Activated CD8-positive, alpha-beta T cell treated with anti-CD3 and anti-CD28 coated beads for 36 hours (primary cell): ENCODE measurements around the gene KY. TPM values are rescaled to one million over a fixed set of nuclear protein-coding genes. Genes with fewer than 3 reads are reported as not detected.

Experiments
- ATAC-seq: fragments of 200-7000 bp; cut with Tn5 transposase; one replicate; pipeline ENCODE4 v1.10.0; 2021; ENCODE audit warnings: mild to moderate bottlenecking, moderate library complexity
- CTCF ChIA-PET: fragments of 350-600 bp; sonication (Branson Sonifier 250); formaldehyde crosslinking; loops from one replicate; lab custom pipeline; 2021; ENCODE audit warnings: antibody characterized with exemption; lab: Charles Lee
- POLR2A ChIA-PET: fragments of 350-600 bp; sonication (Branson Sonifier 250); formaldehyde crosslinking; loops from one replicate; lab custom pipeline; 2021; ENCODE audit warnings: antibody characterized with exemption; lab: Charles Lee
- DNase-seq: peaks from one replicate; pipeline ENCODE4 v3.0.0-alpha.2; 2020
- H3K27ac Mint-ChIP-seq: one replicate; pipeline ENCODE4 v1.8.0; 2021; ENCODE audit warnings: mild to moderate bottlenecking, mixed read lengths
- H3K27me3 Mint-ChIP-seq: one replicate; pipeline ENCODE4 v1.8.0; 2021; ENCODE audit warnings: mixed read lengths
- H3K36me3 Mint-ChIP-seq: one replicate; pipeline ENCODE4 v1.8.0; 2021; ENCODE audit warnings: low read depth, mixed read lengths
- H3K4me1 Mint-ChIP-seq: one replicate; pipeline ENCODE4 v1.8.0; 2021; ENCODE audit warnings: low read depth, mixed read lengths
- H3K4me3 Mint-ChIP-seq: one replicate; pipeline ENCODE4 v1.8.0; 2021; ENCODE audit warnings: mild to moderate bottlenecking, moderate library complexity, mixed read lengths
- H3K9me3 Mint-ChIP-seq: one replicate; pipeline ENCODE4 v1.8.0; 2021; ENCODE audit warnings: mixed read lengths
- intact Hi-C: fragments of 100-400 bp; cut with micrococcal nuclease; formaldehyde crosslinking; loops from one replicate; pipeline ENCODE4 v1.10.0; 2022
- total RNA-seq, 2 experiments: library from RNA; stranded (reverse); gene quantifications; one replicate each; pipeline ENCODE4 v1.2.3, GENCODE V29; 2021
- TF ChIP-seq, protein P1 (sequence below): fragments of 200-600 bp; IDR thresholded peaks from one replicate; pipeline ENCODE4 v1.8.0; 2022; ENCODE audit warnings: antibody characterized with exemption, mild to moderate bottlenecking

The KY gene
- total RNA-seq, 2 experiments from 2014 or later, result not detected

DNA sequence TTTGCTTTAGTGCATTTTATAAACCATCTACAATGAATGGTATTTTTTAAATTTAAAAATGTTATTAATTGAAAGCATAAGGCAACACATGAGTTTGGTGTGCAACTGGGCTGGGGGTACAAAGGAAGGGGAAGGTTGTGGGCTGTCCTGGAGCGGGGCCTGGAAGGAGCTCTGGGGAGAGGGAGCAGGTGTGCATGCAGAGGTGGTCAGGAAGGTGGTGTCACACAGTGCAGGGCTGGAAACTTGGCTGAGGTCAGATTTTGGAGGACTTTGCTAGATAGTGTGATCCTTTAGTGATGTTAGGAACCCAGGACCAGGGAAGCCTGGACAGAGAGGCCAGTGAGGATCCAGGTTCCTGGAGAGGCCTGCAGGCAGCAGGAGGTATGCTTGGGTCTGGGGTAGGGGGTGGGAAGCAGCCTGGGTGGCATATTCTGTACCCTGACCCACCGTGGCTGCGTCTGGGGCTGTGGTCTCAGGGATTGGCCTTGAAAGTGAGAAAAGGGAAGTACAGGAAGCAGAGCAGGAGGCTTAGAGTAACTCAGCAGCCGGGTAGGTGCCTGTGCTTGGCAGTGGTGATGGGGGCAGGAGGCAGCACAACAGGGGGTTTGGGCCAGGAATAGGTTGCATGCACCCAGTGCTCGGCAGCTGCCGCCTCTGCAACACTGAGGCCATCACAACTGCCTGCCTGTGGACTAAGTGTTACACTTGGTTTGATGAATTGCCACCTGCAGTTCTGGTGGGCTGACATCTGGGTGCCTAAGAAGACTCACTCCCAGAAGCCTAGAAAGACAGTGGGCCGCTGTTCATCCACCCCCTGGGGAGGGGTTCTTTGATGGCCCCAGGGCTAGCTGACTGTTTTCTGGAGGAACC, 33.0 kb downstream of the KY start:
- H3K4me1 Mint-ChIP-seq, result no peaks in the 10 kb centered on the region
- ATAC-seq (no peak), DNase-seq (no peak)
- intact Hi-C loops, result no loop called here
- no peak overlapping the region for H3K4me3 Mint-ChIP-seq
- H3K36me3 Mint-ChIP-seq, result no peaks in the 10 kb centered on the region
- TF ChIP-seq, protein P1, sequence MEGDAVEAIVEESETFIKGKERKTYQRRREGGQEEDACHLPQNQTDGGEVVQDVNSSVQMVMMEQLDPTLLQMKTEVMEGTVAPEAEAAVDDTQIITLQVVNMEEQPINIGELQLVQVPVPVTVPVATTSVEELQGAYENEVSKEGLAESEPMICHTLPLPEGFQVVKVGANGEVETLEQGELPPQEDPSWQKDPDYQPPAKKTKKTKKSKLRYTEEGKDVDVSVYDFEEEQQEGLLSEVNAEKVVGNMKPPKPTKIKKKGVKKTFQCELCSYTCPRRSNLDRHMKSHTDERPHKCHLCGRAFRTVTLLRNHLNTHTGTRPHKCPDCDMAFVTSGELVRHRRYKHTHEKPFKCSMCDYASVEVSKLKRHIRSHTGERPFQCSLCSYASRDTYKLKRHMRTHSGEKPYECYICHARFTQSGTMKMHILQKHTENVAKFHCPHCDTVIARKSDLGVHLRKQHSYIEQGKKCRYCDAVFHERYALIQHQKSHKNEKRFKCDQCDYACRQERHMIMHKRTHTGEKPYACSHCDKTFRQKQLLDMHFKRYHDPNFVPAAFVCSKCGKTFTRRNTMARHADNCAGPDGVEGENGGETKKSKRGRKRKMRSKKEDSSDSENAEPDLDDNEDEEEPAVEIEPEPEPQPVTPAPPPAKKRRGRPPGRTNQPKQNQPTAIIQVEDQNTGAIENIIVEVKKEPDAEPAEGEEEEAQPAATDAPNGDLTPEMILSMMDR, result no peak
- no peaks in the 10 kb centered on the region for H3K27me3 Mint-ChIP-seq
- ChIA-PET CTCF (interaction anchor here (2.5 kb wide), 1 partner anchor 17 kb away, joined by 8 read pairs; no protein-coding TSS in a partner anchor), POLR2A (no interaction called here)
- H3K9me3 Mint-ChIP-seq, result no peaks in the 10 kb centered on the region
- H3K27ac Mint-ChIP-seq, result no peak overlapping the region

DNA sequence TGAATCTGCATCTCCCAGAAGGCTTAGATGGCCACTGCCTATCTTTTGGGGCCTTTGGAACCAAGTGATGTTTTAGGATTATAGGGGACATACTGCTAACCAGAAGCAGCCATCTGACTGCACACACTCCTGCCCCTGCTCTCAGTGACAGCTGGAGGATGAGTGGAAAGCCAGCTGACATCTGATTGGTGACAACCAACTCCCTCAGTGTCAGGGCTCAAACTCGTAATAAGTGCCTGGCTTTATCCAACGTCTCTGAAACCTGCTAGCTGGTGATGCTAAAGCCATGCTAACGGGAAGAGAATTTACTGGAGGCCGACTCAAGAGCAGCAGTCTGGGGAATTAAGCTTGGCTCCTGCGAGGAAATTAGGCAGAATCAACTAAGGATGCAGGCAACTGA, 35.1 kb downstream of the KY start:
- intact Hi-C loops, result no loop called here
- POLR2A ChIA-PET, result interaction anchor here (0.6 kb wide), 1 partner anchor 41 kb away, joined by 3 read pairs; no protein-coding TSS in a partner anchor
- H3K36me3 Mint-ChIP-seq, result no peaks in the 10 kb centered on the region
- DNase-seq (no peak), ATAC-seq (no peak)
- no peak overlapping the region for H3K27ac Mint-ChIP-seq
- H3K4me3 Mint-ChIP-seq, result no peak overlapping the region
- H3K9me3 Mint-ChIP-seq, result no peaks in the 10 kb centered on the region
- CTCF ChIA-PET, result interaction anchor here (0.8 to 2.9 kb wide), 4 partner anchors 11 to 1427 kb away, joined by 3 to 14 read pairs (median 4); no protein-coding TSS in a partner anchor
- no peaks in the 10 kb centered on the region for H3K4me1 Mint-ChIP-seq
- no peaks in the 10 kb centered on the region for H3K27me3 Mint-ChIP-seq
- TF ChIP-seq, protein P1, result no peak

DNA sequence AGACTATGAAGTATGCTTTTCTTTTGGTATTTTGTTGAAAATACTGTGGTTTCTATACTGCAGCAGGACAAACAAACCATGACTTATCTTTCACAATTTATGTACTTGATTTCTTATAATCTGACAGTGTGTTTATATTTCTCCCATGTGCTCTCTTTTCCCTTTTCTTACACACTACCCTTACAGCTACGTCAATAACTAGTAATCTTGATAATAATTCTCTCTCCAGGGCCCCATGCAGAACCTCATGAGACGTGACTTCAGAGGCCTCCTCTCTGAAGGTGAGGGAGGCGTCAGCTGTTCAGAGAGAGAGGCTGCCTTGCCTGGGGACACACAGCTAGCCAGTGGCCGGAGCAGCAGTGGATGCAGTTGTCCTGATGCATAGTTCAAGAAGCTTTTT, 35.9 kb downstream of the KY start:
- POLR2A ChIA-PET, result interaction anchor here (1.1 kb wide), 1 partner anchor 9 kb away, joined by 4 read pairs; no protein-coding TSS in a partner anchor

DNA sequence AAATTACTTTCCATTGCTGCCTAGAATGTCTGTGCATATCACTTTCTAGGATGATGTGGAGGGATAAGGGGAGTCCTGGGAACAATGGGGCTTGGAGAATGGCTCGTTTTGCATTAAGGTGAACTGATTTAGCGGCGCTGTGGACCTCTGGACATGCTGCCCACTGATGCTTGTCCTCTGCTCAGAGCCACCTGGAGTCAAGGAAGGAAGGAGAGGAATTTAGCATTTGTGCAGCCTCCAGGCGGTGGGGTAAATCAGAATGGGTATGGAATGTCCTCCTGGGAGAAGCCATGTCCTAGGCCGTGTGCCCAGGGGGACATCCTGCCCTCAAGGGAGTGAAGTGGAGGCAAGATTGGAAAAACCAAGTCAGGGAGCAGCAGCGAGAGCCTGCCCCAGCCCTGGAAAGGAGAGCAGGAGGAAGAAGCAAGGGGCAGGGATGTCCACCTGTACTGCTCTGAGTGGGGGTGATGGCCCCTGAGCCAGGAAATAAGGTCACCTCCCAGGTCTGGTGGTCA, 37.8 kb downstream of the KY start:
- intact Hi-C loops, result no loop called here
- no peak for ATAC-seq
- no peak overlapping the region for H3K4me3 Mint-ChIP-seq
- ChIA-PET POLR2A (no interaction called here), CTCF (no interaction called here)
- TF ChIP-seq, protein P1, result no peak
- no peaks in the 10 kb centered on the region for H3K4me1 Mint-ChIP-seq
- no peak overlapping the region for H3K27ac Mint-ChIP-seq
- no peaks in the 10 kb centered on the region for H3K27me3 Mint-ChIP-seq
- H3K9me3 Mint-ChIP-seq, result no peaks in the 10 kb centered on the region
- no peaks in the 10 kb centered on the region for H3K36me3 Mint-ChIP-seq
- no peak for DNase-seq

More for the DNA sequence above, 35.9 kb downstream of the KY start:
- CTCF ChIA-PET, result interaction anchor here (2.9 kb wide), 1 partner anchor 14 kb away, joined by 14 read pairs; no protein-coding TSS in a partner anchor
- ATAC-seq, result no peak
- DNase-seq, result no peak
- Mint-ChIP-seq H3K4me1 (no peaks in the 10 kb centered on the region), H3K36me3 (no peaks in the 10 kb centered on the region), H3K27me3 (no peaks in the 10 kb centered on the region), H3K4me3 (no peak overlapping the region), H3K27ac (no peak overlapping the region), H3K9me3 (no peaks in the 10 kb centered on the region)
- TF ChIP-seq, protein P1, result no peak
- intact Hi-C loops, result no loop called here

DNA sequence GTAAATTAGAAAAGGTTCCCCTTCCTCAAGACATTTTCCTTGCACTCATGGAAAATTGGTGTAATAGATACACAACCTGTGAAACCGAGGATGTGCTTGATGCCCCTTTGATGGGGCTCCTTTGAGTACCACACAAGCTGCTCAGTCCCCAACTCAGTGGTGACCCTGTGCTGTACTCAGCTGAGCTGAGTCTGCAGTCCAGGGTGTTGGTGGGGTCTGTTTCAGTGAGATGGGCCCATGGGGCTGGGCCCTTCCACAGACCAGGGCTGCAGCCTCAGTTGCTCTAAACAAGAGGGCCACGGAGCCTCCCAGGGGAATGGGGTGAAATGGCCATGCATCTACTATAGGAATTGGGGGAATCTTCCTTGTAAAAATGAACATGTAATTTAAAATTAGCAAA, 39.3 kb downstream of the KY start:
- H3K27ac Mint-ChIP-seq, result no peak overlapping the region
- no peaks in the 10 kb centered on the region for H3K9me3 Mint-ChIP-seq
- TF ChIP-seq, protein P1, result no peak
- CTCF ChIA-PET, result no interaction called here
- no peak for ATAC-seq
- H3K36me3 Mint-ChIP-seq, result no peaks in the 10 kb centered on the region
- H3K4me3 Mint-ChIP-seq, result no peak overlapping the region
- DNase-seq, result no peak
- no peaks in the 10 kb centered on the region for H3K27me3 Mint-ChIP-seq
- intact Hi-C loops, result no loop called here
- POLR2A ChIA-PET, result no interaction called here
- no peaks in the 10 kb centered on the region for H3K4me1 Mint-ChIP-seq
